HG03097 (cell line): ENCODE measurements around the gene TMEM171.

Experiments
- ATAC-seq: cut with Tn5 transposase; IDR thresholded peaks from one replicate; pipeline ENCODE4 v1.9.1; 2021; ENCODE audit not compliant: unreplicated experiment, low FRiP score

TMEM171 gene

GRCh38 chr5:73149540-73149939, 29.2 kb downstream of the TMEM171 start:
- ATAC-seq, result no peak

- ATAC-seq, result no peak
Observed at GRCh38 chr5:73150876-73151275, 30.5 kb downstream of the TMEM171 start.

GRCh38 chr5:73151766-73152410, 31.5 kb downstream of the TMEM171 start:
- ATAC-seq, result no peak

GRCh38 chr5:73152411-73153388, 32.3 kb downstream of the TMEM171 start:
- ATAC-seq, result no peak

GRCh38 chr5:73153513-73153912, 33.1 kb downstream of the TMEM171 start:
- no peak for ATAC-seq

- ATAC-seq, result no peak
Observed at GRCh38 chr5:73154208-73155006, 34.0 kb downstream of the TMEM171 start.

- no peak for ATAC-seq
Observed at GRCh38 chr5:73155271-73156222, 35.2 kb downstream of the TMEM171 start.

GRCh38 chr5:73157414-73158303, 37.3 kb downstream of the TMEM171 start:
- ATAC-seq, result no peak

GRCh38 chr5:73158313-73158712, 37.9 kb downstream of the TMEM171 start:
- no peak for ATAC-seq

GRCh38 chr5:73160239-73160671, 39.9 kb downstream of the TMEM171 start:
- peak; percentile 89 for ATAC-seq

- no peak for ATAC-seq
Observed at GRCh38 chr5:73170522-73170921, 50.1 kb downstream of the TMEM171 start.

- ATAC-seq, result no peak
Observed at GRCh38 chr5:73171495-73171894, 51.1 kb downstream of the TMEM171 start.

GRCh38 chr5:73172951-73173350, 52.6 kb downstream of the TMEM171 start, which contains the start of gene TMEM174:
TMEM174 (plus strand) TSS chr5:73173193; CDS start chr5:73173244, 51 bp downstream.
- ATAC-seq, result no peak

- ATAC-seq, result no peak
Observed at GRCh38 chr5:73174100-73174815, 53.9 kb downstream of the TMEM171 start.

GRCh38 chr5:73176250-73176649, 55.9 kb downstream of the TMEM171 start:
- ATAC-seq, result no peak

- no peak for ATAC-seq
Observed at GRCh38 chr5:73178265-73178664, 57.9 kb downstream of the TMEM171 start.

- no peak for ATAC-seq
Observed at GRCh38 chr5:73179730-73180129, 59.4 kb downstream of the TMEM171 start.

GRCh38 chr5:73180566-73180965, 60.2 kb downstream of the TMEM171 start:
- no peak for ATAC-seq
